HCT116 (cell line): ENCODE measurements around the gene DRAM1. TPM values are rescaled to one million over a fixed set of nuclear protein-coding genes. Genes with fewer than 3 reads are reported as not detected.
"Not testable (repeated sequence)": the region's sequence is repeated elsewhere in the genome, so short reads cannot be mapped to it uniquely, and the experiment has no call there.

Experiments used
- ATAC-seq: fragments of 200-7000 bp; cut with Tn5 transposase; 2 replicates; pipeline ENCODE4 v1.9.1; 2020; ENCODE audit warnings: mild to moderate bottlenecking, moderate library complexity
- BruUV-seq: library from RNA; stranded (reverse); fragments of 400-500 nt; replicated peaks from 2 replicates; lab custom pipeline; 2021; lab: Mats Ljungman, UMichigan
- CTCF ChIA-PET: fragments of 300-600 bp; sonication (Branson Sonifier 250); formaldehyde crosslinking; loops from one replicate; lab custom pipeline; 2021; ENCODE audit warnings: antibody characterized with exemption; lab: Charles Lee
- POLR2A ChIA-PET: fragments of 300-600, 350-600 bp; sonication (Branson Sonifier 250); formaldehyde crosslinking; loops from one replicate; lab custom pipeline; 2021; ENCODE audit warnings: antibody characterized with exemption; lab: Charles Lee
- RAD21 ChIA-PET, 2 experiments: fragments of 300-600 bp; sonication (Branson Sonifier 250); formaldehyde crosslinking; loops; one replicate each; lab custom pipeline; 2023; ENCODE audit warnings: low total read pairs in 2 of 2; ENCODE audit not compliant: uncharacterized antibody in 2 of 2, unreplicated experiment in 2 of 2, low non-redundant PET in 1 of 2; lab: Charles Lee
- DNase-seq: peaks from one replicate; pipeline ENCODE4 v3.0.0-alpha.2; 2010; ENCODE audit warnings: low read depth, low spot score
- H2AFZ ChIP-seq: fragments of 200-600 bp; shearing (Covaris generic), sonication (generic); 2 replicates; pipeline ENCODE4 v1.6.1; 2017; ENCODE audit warnings: low read depth, mixed run types, mixed read lengths, antibody characterized with exemption, low read length; ENCODE audit not compliant: poor library complexity, severe bottlenecking
- H3K27ac ChIP-seq: 2 replicates; pipeline ENCODE4 v1.5.1; 2012; ENCODE audit warnings: low read depth, low read length
- H3K27me3 ChIP-seq: fragments of 200-600 bp; sonication (generic); 2 replicates; pipeline ENCODE4 v1.6.1; 2016; ENCODE audit warnings: mixed run types, low read length, mixed read lengths; ENCODE audit not compliant: insufficient read depth
- H3K36me3 ChIP-seq, 2 experiments: fragments of 200-500 bp in 1 of 2; fragments of 200-600 bp in 1 of 2; sonication (Bioruptor generic) in 1 of 2; sonication (generic) in 1 of 2; 2 replicates each; pipeline versions ENCODE4 v1.5.1 to v1.6.1; 2014 to 2016; ENCODE audit warnings: low read length in 2 of 2, inconsistent platforms in 1 of 2, mixed read lengths in 1 of 2, mixed run types in 1 of 2; ENCODE audit not compliant: insufficient read depth in 2 of 2, control insufficient read depth in 1 of 2
- H3K4me1 ChIP-seq, 2 experiments: fragments of 200-600 bp in 1 of 2; sonication (generic) in 1 of 2; 2 replicates each; pipeline versions ENCODE4 v1.5.1 to v1.6.1; 2012 to 2017; ENCODE audit warnings: low read length in 2 of 2, inconsistent platforms in 1 of 2, mild to moderate bottlenecking in 1 of 2, mixed read lengths in 1 of 2, mixed run types in 1 of 2, moderate library complexity in 1 of 2; ENCODE audit not compliant: insufficient read depth in 2 of 2, control insufficient read depth in 1 of 2
- H3K4me2 ChIP-seq: fragments of 200-600 bp; sonication (generic); 2 replicates; pipeline ENCODE4 v1.6.1; 2017; ENCODE audit warnings: mixed run types, low read length, mixed read lengths
- H3K4me3 ChIP-seq, 2 experiments: fragments of 200-600 bp in 1 of 2; sonication (generic) in 1 of 2; replicated peaks in 1 of 2; 2 replicates each; pipeline ENCODE4 v1.5.1; 2011 to 2016; ENCODE audit warnings: low read length in 2 of 2, control low read depth in 1 of 2, low read depth in 1 of 2, mild to moderate bottlenecking in 1 of 2, mixed read lengths in 1 of 2, mixed run types in 1 of 2
- H3K79me2 ChIP-seq: fragments of 200-600 bp; sonication (generic); 2 replicates; pipeline ENCODE4 v1.6.1; 2017; ENCODE audit warnings: mild to moderate bottlenecking, mixed run types, low read length, moderate library complexity, mixed read lengths; ENCODE audit not compliant: insufficient read depth
- H3K9ac ChIP-seq: fragments of 200-600 bp; sonication (generic); 2 replicates; pipeline ENCODE4 v1.6.1; 2016; ENCODE audit warnings: low read length, mixed read lengths
- H3K9me2 ChIP-seq: fragments of 200-600 bp; sonication (generic), shearing (Covaris generic); 2 replicates; pipeline ENCODE4 v1.6.1; 2017; ENCODE audit warnings: mixed run types, mild to moderate bottlenecking, moderate library complexity; ENCODE audit not compliant: insufficient read depth
- H3K9me3 ChIP-seq, 2 experiments: fragments of 200-500 bp in 1 of 2; fragments of 200-600 bp in 1 of 2; sonication (Bioruptor generic) in 1 of 2; sonication (generic) in 1 of 2; 2 replicates each; pipeline ENCODE4 v1.6.1; 2014 to 2017; ENCODE audit warnings: low read length in 2 of 2, mixed read lengths in 2 of 2, inconsistent platforms in 1 of 2, low read depth in 1 of 2, mild to moderate bottlenecking in 1 of 2, mixed run types in 1 of 2, moderate library complexity in 1 of 2; ENCODE audit not compliant: control insufficient read depth in 1 of 2, insufficient read depth in 1 of 2
- H4K20me1 ChIP-seq: fragments of 200-600 bp; sonication (generic), shearing (Covaris generic); 2 replicates; pipeline ENCODE4 v1.6.1; 2017; ENCODE audit warnings: mixed run types, mild to moderate bottlenecking, moderate library complexity; ENCODE audit not compliant: insufficient read depth
- CBX3 ChIP-seq: IDR thresholded peaks from 2 replicates; pipeline ENCODE4 v1.6.1; 2012; ENCODE audit warnings: low read depth
- EGR1 ChIP-seq: IDR thresholded peaks from 2 replicates; pipeline ENCODE4 v1.6.1; 2012; ENCODE audit warnings: low read depth
- ELF1 ChIP-seq: IDR thresholded peaks from 2 replicates; pipeline ENCODE4 v1.6.1; 2012; ENCODE audit warnings: low read depth, borderline replicate concordance
- POLR2AphosphoS5 ChIP-seq: IDR thresholded peaks from 2 replicates; pipeline ENCODE4 v1.6.1; 2011; ENCODE audit warnings: mild to moderate bottlenecking, low read depth, low read length, moderate library complexity
- SIN3A ChIP-seq: IDR thresholded peaks from 2 replicates; pipeline ENCODE4 v1.6.1; 2012; ENCODE audit warnings: low read depth
- SRF ChIP-seq: IDR thresholded peaks from 2 replicates; pipeline ENCODE4 v1.6.1; 2012; ENCODE audit warnings: low read depth
- intact Hi-C: fragments of 100-400 bp; cut with micrococcal nuclease; formaldehyde crosslinking; loops from 2 replicates; pipeline ENCODE4 v1.10.0; 2022
- total RNA-seq: library from RNA; stranded (reverse); gene quantifications from one replicate; pipeline ENCODE4 v1.2.1, GENCODE V29; 2021; ENCODE audit not compliant: unreplicated experiment

Gene DRAM1
- total RNA-seq, 1 experiment from 2014 or later: 20.3 TPM

GRCh38 chr12:101881228-101881627, 3.8 kb downstream of the DRAM1 start:
- H2AFZ ChIP-seq: no peak overlapping the region
- H3K4me1 ChIP-seq: peaks cover 5 to 18% of the 10 kb centered on the region in 2 experiments; a peak in 3 of 4 replicates
- no peaks in the 10 kb centered on the region for H3K9me2 ChIP-seq
- ATAC-seq (no peak), DNase-seq (no peak)
- POLR2A ChIA-PET: no interaction called here
- no peak overlapping the region for H3K27ac ChIP-seq
- no peaks in the 10 kb centered on the region for H3K9me3 ChIP-seq
- TF ChIP-seq EGR1 (no peak), ELF1 (no peak), CBX3 (no peak), SIN3A (no peak)
- CTCF ChIA-PET: no interaction called here
- H4K20me1 ChIP-seq: no peaks in the 10 kb centered on the region
- no peaks in the 10 kb centered on the region for H3K79me2 ChIP-seq
- intact Hi-C loops: no loop called here
- H3K4me3 ChIP-seq: no peak overlapping the region
- no peak overlapping the region for H3K9ac ChIP-seq
- BruUV-seq: no TSS peak
- H3K4me2 ChIP-seq: no peak overlapping the region
- no peaks in the 10 kb centered on the region for H3K27me3 ChIP-seq
- RAD21 ChIA-PET: no interaction called here
- H3K36me3 ChIP-seq: no peaks in the 10 kb centered on the region

DNA sequence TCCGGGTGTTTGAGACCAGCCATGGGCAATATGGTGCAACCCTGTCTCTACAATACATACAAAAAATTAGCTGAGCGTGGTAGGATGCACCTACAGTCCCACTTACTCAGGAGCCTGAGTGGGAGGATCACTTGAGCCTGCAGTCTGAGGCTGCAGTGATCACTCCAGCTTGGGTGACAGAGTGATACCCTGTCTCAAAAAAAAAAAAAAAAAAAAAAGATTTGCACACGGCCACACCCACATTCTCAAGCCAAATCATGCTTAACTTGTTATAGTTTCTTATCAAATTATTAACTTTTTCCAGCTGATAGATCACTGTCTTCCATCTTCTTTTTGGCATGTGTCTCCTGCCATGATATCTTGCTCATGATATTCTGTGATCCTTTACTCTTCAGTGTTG, 6.8 kb downstream of the DRAM1 start:
- BruUV-seq: no TSS peak
- no peak for DNase-seq
- RAD21 ChIA-PET: no interaction called here

GRCh38 chr12:101884781-101885340, 7.5 kb downstream of the DRAM1 start:
- CTCF ChIA-PET, RAD21 ChIA-PET, H3K79me2 ChIP-seq: not testable (repeated sequence)

More for the DNA sequence above, 6.8 kb downstream of the DRAM1 start:
- no peak overlapping the region for H2AFZ ChIP-seq
- no peak overlapping the region for H3K4me2 ChIP-seq
- ChIA-PET CTCF (no interaction called here), POLR2A (no interaction called here)
- no peaks in the 10 kb centered on the region for H3K27me3 ChIP-seq
- intact Hi-C loops: no loop called here
- TF ChIP-seq SRF (no peak), POLR2AphosphoS5 (no peak), CBX3 (no peak)
- ATAC-seq: no peak
- H3K79me2 ChIP-seq: no peaks in the 10 kb centered on the region
- no peaks in the 10 kb centered on the region for H3K36me3 ChIP-seq
- no peak overlapping the region for H3K27ac ChIP-seq
- no peak overlapping the region for H3K4me3 ChIP-seq
- H4K20me1 ChIP-seq: no peaks in the 10 kb centered on the region
- H3K4me1 ChIP-seq: no peaks in the 10 kb centered on the region
- no peaks in the 10 kb centered on the region for H3K9me3 ChIP-seq
- H3K9ac ChIP-seq: no peak overlapping the region
- no peaks in the 10 kb centered on the region for H3K9me2 ChIP-seq

More at GRCh38 chr12:101884781-101885340, 7.5 kb downstream of the DRAM1 start:
- H3K4me1 ChIP-seq, H3K4me2 ChIP-seq, H3K9ac ChIP-seq, DNase-seq, H2AFZ ChIP-seq, ATAC-seq, BruUV-seq, H3K27me3 ChIP-seq, H3K4me3 ChIP-seq, H3K9me3 ChIP-seq, H3K9me2 ChIP-seq, H4K20me1 ChIP-seq, intact Hi-C loops, POLR2A ChIA-PET, H3K27ac ChIP-seq, H3K36me3 ChIP-seq: not testable (repeated sequence)
